PC-9 (cell line): Measurements from ENCODE around the gene MARCHF3. TPM values are rescaled to one million over a fixed set of nuclear protein-coding genes. Genes with fewer than 3 reads are reported as not detected.

Experiments
- BruUV-seq: library from RNA; stranded (reverse); fragments of 400-500 nt; replicated peaks from 2 replicates; lab custom pipeline; 2021; lab: Mats Ljungman, UMichigan
- CTCF ChIA-PET: fragments of 300-600 bp; sonication (Branson Sonifier 250); formaldehyde crosslinking; loops from one replicate; lab custom pipeline; 2022; ENCODE audit warnings: antibody characterized with exemption; lab: Charles Lee
- POLR2A ChIA-PET: fragments of 300-600 bp; sonication (Branson Sonifier 250); formaldehyde crosslinking; loops from one replicate; lab custom pipeline; 2022; ENCODE audit warnings: antibody characterized with exemption; ENCODE audit not compliant: unreplicated experiment; lab: Charles Lee
- DNase-seq, 2 experiments: peaks; one replicate each; pipeline versions ENCODE4 v3.0.0 to v3.0.0-alpha.2; 2015 to 2022; ENCODE audit warnings: mixed read lengths in 1 of 2
- H2AFZ ChIP-seq: fragments of 200-600 bp; sonication (generic); 2 replicates; pipeline ENCODE4 v1.8.1; 2017; ENCODE audit warnings: antibody characterized with exemption
- H3F3A ChIP-seq: fragments of 200-600 bp; sonication (generic); 2 replicates; pipeline ENCODE4 v1.8.1; 2017; ENCODE audit warnings: antibody characterized with exemption, mild to moderate bottlenecking, low read depth; ENCODE audit not compliant: insufficient read depth
- H3K27ac ChIP-seq: fragments of 200-600 bp; sonication (generic); 2 replicates; pipeline ENCODE4 v1.6.1; 2016; ENCODE audit warnings: mixed run types
- H3K27me3 ChIP-seq: fragments of 200-600 bp; sonication (generic); 2 replicates; pipeline ENCODE4 v1.6.1; 2016; ENCODE audit warnings: low read depth, mixed run types; ENCODE audit not compliant: insufficient read depth
- H3K36me3 ChIP-seq: fragments of 200-600 bp; sonication (generic); 2 replicates; pipeline ENCODE4 v1.6.1; 2016; ENCODE audit warnings: low read depth, mixed run types
- H3K4me1 ChIP-seq: fragments of 200-600 bp; sonication (generic); replicated peaks from 2 replicates; pipeline ENCODE4 v1.6.1; 2016; ENCODE audit warnings: mixed run types; ENCODE audit not compliant: insufficient read depth
- H3K4me2 ChIP-seq: fragments of 200-600 bp; sonication (generic); 2 replicates; pipeline ENCODE4 v1.6.1; 2017; ENCODE audit warnings: mixed run types
- H3K4me3 ChIP-seq: fragments of 200-600 bp; sonication (generic); 2 replicates; pipeline ENCODE4 v1.6.1; 2016; ENCODE audit warnings: mixed run types
- H3K79me2 ChIP-seq: fragments of 200-600 bp; sonication (generic); 2 replicates; pipeline ENCODE4 v1.6.1; 2017; ENCODE audit warnings: low read depth, mixed run types
- H3K9me2 ChIP-seq: fragments of 200-600 bp; sonication (generic); 2 replicates; pipeline ENCODE4 v1.8.1; 2017; ENCODE audit warnings: mild to moderate bottlenecking; ENCODE audit not compliant: insufficient read depth
- H3K9me3 ChIP-seq: fragments of 200-600 bp; sonication (generic); 2 replicates; pipeline ENCODE4 v1.8.1; 2016; ENCODE audit warnings: low read depth; ENCODE audit not compliant: insufficient read depth
- H4K20me1 ChIP-seq: fragments of 200-600 bp; sonication (generic); 2 replicates; pipeline ENCODE4 v1.8.1; 2017; ENCODE audit not compliant: insufficient read depth
- EZH2 ChIP-seq: fragments of 200-600 bp; sonication (generic); IDR thresholded peaks from 2 replicates; pipeline ENCODE4 v1.8.0; 2017; ENCODE audit warnings: antibody characterized with exemption, low read depth
- intact Hi-C: fragments of 100-400 bp; cut with micrococcal nuclease; formaldehyde crosslinking; loops from one replicate; pipeline ENCODE4 v1.10.0; 2022; ENCODE audit not compliant: unreplicated experiment
- total RNA-seq: library from RNA; stranded (reverse); gene quantifications from 2 replicates; pipeline ENCODE4 v1.2.3, GENCODE V29; 2021
- TF ChIP-seq, protein P1 (sequence below): fragments of 200-600 bp; sonication (generic); conservative IDR thresholded peaks from 2 replicates; pipeline ENCODE4 v1.6.1; 2017; ENCODE audit warnings: mixed run types, antibody characterized with exemption, mild to moderate bottlenecking, moderate library complexity

Gene MARCHF3
- total RNA-seq, 1 experiment from 2014 or later: 0.35 TPM

DNA sequence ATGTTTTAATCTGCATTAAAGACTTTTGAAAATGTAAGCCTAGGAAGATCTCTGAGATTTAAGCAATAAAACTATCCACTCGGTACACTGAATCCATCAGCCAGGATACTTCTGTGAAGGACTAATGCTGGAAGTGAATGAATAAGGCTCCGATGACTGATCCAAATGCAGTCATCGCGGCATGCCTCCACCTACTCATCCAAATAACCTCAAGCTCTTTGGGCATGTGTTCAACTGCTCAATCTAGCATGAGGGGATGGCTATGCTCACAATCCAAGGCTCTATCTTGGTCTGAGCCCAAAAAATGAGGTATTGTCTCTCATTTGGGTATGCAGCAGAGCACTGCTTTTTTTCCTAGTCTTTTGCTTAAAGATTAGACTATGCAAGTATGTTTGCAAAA lies 19.2 kb downstream of the MARCHF3 start:
- TF ChIP-seq EZH2: no peak
- TF ChIP-seq, protein P1, sequence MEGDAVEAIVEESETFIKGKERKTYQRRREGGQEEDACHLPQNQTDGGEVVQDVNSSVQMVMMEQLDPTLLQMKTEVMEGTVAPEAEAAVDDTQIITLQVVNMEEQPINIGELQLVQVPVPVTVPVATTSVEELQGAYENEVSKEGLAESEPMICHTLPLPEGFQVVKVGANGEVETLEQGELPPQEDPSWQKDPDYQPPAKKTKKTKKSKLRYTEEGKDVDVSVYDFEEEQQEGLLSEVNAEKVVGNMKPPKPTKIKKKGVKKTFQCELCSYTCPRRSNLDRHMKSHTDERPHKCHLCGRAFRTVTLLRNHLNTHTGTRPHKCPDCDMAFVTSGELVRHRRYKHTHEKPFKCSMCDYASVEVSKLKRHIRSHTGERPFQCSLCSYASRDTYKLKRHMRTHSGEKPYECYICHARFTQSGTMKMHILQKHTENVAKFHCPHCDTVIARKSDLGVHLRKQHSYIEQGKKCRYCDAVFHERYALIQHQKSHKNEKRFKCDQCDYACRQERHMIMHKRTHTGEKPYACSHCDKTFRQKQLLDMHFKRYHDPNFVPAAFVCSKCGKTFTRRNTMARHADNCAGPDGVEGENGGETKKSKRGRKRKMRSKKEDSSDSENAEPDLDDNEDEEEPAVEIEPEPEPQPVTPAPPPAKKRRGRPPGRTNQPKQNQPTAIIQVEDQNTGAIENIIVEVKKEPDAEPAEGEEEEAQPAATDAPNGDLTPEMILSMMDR: no peak
- H2AFZ ChIP-seq: no peak overlapping the region
- H3K27me3 ChIP-seq: no peaks in the 10 kb centered on the region
- no peak overlapping the region for H3K4me2 ChIP-seq
- ChIA-PET POLR2A (no interaction called here), CTCF (no interaction called here)
- 0 out of 2 replicates have a peak, but pooled peaks cover 4% of the 10 kb centered on the region for H3F3A ChIP-seq
- H3K4me1 ChIP-seq: no peaks in the 10 kb centered on the region
- H3K36me3 ChIP-seq: no peaks in the 10 kb centered on the region
- H3K4me3 ChIP-seq: no peak overlapping the region
- no peaks in the 10 kb centered on the region for H4K20me1 ChIP-seq
- no peak for DNase-seq
- H3K79me2 ChIP-seq: no peaks in the 10 kb centered on the region
- BruUV-seq: no TSS peak
- no peaks in the 10 kb centered on the region for H3K9me2 ChIP-seq
- no peaks in the 10 kb centered on the region for H3K9me3 ChIP-seq
- H3K27ac ChIP-seq: no peak overlapping the region
- intact Hi-C loops: no loop called here

DNA sequence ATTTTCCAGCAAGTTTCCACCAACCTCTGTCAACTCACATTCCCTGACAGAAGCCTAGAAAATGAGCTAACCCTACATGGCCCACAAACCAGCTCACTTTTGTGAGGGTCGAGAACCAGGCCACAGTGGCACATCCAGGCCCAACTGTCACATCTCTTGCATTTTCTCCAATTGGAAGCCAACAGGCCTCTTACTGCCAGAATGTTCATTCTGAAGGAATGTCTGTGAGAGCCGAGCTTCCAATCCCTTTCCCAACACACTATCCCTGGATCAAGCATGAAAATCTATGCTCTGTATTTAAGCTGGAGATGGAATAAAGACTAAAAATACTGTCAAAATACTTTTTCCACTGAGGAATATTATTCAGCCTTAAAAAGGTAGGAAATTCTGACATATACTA lies 20.0 kb downstream of the MARCHF3 start:
- POLR2A ChIA-PET: no interaction called here
- Histone ChIP-seq H4K20me1 (no peaks in the 10 kb centered on the region), H3K9me2 (no peaks in the 10 kb centered on the region), H3K36me3 (no peaks in the 10 kb centered on the region), H3K79me2 (no peaks in the 10 kb centered on the region), H3K27ac (no peak overlapping the region), H2AFZ (no peak overlapping the region), H3K4me1 (no peaks in the 10 kb centered on the region), H3K9me3 (no peaks in the 10 kb centered on the region), H3K27me3 (no peaks in the 10 kb centered on the region), H3F3A (0 out of 2 replicates have a peak, but pooled peaks cover 4% of the 10 kb centered on the region), H3K4me3 (no peak overlapping the region), H3K4me2 (no peak overlapping the region)
- CTCF ChIA-PET: no interaction called here
- TF ChIP-seq, protein P1: no peak
- TF ChIP-seq EZH2: no peak
- intact Hi-C loops: no loop called here
- DNase-seq: no peak
- BruUV-seq: no TSS peak

DNA sequence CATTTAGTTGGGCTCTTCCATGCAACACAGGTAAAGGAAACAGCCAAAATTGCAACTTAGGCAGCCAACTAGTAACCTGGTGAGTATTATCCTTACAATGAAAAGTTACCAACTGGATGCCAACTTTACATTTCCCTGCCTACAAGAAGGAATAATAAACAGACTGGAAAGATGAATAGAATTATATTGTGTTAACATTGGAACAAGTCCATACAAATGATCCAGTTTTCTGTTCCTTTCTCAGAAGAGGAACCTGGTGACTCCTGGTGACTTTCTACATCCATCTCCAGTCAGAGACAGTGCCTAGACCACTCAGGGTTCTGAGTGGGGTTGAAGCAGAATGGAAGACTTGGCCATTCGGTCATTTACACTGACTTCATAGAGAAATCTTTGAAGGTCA lies 20.6 kb downstream of the MARCHF3 start:
- H3K4me3 ChIP-seq: no peak overlapping the region
- ChIA-PET POLR2A (no interaction called here), CTCF (no interaction called here)
- no peaks in the 10 kb centered on the region for H4K20me1 ChIP-seq
- no peak for DNase-seq
- H3K79me2 ChIP-seq: no peaks in the 10 kb centered on the region
- H3K4me2 ChIP-seq: no peak overlapping the region
- no peak overlapping the region for H2AFZ ChIP-seq
- intact Hi-C loops: no loop called here
- 0 out of 2 replicates have a peak, but pooled peaks cover 4% of the 10 kb centered on the region for H3F3A ChIP-seq
- H3K4me1 ChIP-seq: no peaks in the 10 kb centered on the region
- H3K27me3 ChIP-seq: no peaks in the 10 kb centered on the region
- H3K9me2 ChIP-seq: no peaks in the 10 kb centered on the region
- no peaks in the 10 kb centered on the region for H3K9me3 ChIP-seq
- H3K36me3 ChIP-seq: no peaks in the 10 kb centered on the region
- no peak overlapping the region for H3K27ac ChIP-seq
- no TSS peak for BruUV-seq
- TF ChIP-seq EZH2: no peak
